DMS53 (cell line): ENCODE data around the gene GALNT10.
A peak's percentile ranks its signal among the peaks of the same experiment; 100 is the strongest.

ENCODE experiments used
- DNase-seq: peaks from one replicate; lab custom pipeline; 2025; lab: John Stamatoyannopoulos, UW

Gene GALNT10

DNA sequence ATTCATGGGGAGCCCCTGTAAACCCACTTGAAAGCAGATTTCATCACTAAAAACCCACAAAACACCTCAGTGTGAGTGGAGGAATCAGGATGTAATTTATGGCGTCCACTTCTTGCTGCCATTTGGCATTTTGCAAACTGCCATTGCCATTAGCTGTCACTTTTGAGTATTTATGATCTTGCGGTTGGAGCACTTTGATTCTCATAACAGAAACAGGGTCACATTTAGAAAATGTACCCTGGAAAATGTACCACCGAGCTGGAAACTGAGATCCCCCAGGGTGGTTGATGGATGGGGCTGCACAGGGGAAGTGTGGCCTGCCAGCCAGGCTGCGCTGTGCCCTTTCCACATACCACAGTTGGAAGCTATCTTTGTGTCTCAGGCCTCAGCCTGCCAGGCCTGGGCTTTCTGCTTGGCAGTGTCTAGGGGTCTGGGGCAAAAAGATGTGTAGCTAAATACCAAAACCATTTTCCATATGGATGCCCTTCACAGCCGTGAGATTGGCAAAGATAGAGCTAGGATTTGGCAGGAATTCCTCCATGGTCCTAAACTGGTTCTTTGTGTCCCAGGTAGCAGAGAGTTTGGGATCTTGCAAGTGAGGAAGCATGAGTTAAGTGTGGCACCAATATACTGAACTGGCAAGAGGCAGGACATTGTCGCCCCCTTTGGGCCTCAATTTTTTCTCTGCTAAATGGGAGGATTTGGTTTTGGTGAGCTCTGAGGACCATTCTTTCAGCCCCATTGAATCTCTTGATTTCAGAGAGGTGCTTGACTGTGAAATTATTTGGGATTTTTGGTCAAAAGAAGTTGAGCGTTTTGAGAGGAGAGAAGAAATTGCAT, 46.2 kb downstream of the GALNT10 start:
- DNase-seq = no peak

GRCh38 chr5:154237376-154237743, 46.8 kb downstream of the GALNT10 start:
- DNase-seq = no peak

- no peak for DNase-seq
Observed at GRCh38 chr5:154237946-154238345, 47.4 kb downstream of the GALNT10 start.

- DNase-seq = no peak
Observed at GRCh38 chr5:154238776-154239481, 48.4 kb downstream of the GALNT10 start.

- DNase-seq = no peak
Observed at GRCh38 chr5:154240595-154240994, 50.1 kb downstream of the GALNT10 start.

DNA sequence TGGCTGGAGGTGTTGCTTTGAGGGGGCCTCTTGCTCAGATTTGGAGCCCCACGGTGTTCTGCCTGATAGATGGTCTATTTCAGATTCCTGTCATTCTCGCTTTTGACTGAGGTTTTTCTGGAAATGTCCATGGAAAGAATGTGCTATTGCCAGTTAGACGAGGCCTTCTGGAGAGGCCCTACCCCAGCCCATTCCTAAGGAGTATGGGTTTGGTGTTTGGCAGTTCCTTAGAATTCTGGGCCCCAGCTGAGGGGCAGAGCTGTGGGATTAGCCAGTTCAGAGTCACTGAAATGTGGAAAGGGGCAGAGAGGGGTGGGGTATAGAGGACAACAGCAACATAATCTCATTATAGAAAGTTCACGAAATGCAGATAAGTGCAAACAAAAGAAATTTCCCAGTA, 50.5 kb downstream of the GALNT10 start:
- no peak for DNase-seq

- peak; percentile 42 for DNase-seq
Observed at GRCh38 chr5:154242442-154242841, 51.9 kb downstream of the GALNT10 start.

DNA sequence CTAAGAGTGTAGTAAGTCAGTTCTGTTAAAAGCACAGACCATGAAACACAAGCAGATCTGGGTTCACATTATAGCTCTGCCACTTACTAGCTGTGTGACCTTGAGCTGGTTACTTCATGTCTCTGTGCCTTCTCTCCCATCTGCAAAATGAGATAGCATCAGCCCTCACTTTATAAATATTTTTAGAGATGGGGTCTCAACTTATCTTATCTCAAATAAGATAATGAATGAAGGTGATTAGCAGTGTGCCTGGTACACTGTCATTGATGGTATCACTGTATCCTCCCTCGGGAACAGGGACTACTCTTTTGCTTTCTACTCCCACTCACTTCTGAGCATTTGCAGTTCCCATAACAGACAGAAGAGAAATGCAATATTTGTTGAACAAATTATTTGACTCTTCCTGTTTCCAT, 52.4 kb downstream of the GALNT10 start:
- no peak for DNase-seq

- no peak for DNase-seq
Observed at GRCh38 chr5:154243736-154244135, 53.2 kb downstream of the GALNT10 start.

GRCh38 chr5:154244476-154244875, 53.9 kb downstream of the GALNT10 start:
- no peak for DNase-seq

DNA sequence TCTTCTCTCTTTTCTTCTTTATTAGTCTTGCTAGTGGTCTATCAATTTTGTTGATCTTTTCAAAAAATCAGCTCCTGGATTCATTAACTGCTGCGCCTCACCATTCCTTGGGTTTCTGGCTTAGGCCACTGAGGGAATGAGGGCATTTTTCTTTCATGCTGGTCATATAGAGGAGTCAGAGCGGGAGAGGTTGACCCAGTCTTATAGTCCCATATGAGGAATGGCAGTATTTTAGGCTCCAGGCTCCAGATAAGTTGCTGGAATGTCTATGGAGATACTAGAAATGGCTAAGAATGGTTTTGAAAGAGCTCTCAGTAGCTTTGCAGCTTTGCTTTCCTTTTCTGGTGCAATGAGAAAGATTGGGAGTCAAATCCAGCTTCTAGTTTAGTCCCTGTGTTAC, 58.2 kb downstream of the GALNT10 start:
- no peak for DNase-seq

DNA sequence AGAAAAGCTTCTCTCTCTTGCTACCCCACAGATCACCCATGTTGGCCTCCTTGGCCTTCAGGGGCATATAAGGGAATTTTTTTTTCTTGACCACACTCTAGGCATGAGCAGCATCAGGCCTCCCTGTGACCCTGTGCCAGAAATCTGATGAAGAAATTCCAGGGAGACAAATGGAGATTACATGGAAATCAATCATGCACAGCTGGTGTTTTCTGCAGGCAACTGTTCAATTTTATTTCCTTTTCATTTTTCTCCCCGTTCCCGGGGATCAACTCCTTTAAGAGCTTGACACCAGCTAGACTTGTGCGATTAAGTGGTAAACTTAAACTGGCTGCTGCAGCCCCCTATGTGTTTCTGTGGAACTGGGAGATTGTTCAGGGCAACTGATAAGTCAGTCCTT, 59.3 kb downstream of the GALNT10 start:
- DNase-seq = no peak

DNA sequence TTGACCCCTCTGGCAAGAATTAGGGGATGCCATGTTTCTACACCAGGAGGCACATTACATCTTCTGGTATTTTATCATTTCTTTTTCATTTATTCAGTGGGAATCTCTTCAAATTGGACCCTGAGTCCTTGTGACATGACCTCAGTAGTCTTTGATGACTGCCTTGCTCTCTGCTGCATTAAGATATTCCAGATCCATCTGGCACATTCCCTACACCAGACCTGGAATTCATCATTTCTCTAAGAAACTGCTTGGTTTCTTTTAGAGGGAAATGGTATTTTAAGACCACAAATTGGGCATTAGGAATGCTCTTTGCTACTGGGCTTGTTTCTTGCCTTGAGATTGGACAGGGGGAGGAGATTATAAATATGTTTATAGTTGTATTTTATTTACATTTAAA, 61.0 kb downstream of the GALNT10 start:
- no peak for DNase-seq

DNA sequence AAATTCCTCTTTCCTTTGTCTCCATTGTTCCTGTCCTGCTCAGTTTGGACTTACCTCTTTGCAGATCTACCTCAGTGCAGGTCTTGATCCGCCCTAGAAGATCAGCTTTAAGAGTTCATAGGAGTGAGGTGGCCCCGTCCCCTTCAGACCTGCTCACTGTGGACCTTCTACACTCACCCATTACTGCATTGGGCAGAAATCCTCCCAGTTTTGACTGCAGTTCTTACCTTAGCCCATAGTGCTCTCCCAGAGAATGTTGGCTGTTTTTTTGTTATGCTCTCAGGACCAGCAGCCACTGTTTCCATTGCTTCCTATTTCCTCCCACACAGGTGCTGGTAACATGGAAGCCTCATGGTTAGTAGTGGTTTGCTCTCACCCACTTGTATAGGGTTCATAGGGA, 63.3 kb downstream of the GALNT10 start:
- no peak for DNase-seq

GRCh38 chr5:154254896-154255295, 64.4 kb downstream of the GALNT10 start:
- DNase-seq = no peak

DNA sequence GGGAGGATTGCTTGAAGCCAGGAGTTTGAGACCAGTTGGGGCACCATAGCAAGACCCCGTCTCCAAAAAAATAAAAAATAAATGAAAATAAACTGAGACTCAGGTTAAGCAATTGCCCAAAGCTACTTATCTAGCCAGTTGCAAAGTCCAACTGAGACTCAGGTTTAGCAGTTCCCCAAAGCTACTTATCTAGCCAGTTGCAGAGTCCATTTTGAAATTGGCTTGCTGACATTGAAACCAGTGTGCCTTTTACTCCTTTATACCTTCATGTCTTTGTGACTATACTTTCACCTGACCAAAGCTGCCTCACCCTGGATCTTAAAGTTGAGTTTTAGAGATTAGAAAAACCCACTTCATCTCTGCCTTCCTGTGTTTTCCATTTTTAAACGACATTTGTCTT, 66.5 kb downstream of the GALNT10 start:
- no peak for DNase-seq

GRCh38 chr5:154258531-154259217, 68.1 kb downstream of the GALNT10 start:
- peak; percentile 61 for DNase-seq

GRCh38 chr5:154260224-154260927, 69.8 kb downstream of the GALNT10 start:
- DNase-seq = no peak

DNA sequence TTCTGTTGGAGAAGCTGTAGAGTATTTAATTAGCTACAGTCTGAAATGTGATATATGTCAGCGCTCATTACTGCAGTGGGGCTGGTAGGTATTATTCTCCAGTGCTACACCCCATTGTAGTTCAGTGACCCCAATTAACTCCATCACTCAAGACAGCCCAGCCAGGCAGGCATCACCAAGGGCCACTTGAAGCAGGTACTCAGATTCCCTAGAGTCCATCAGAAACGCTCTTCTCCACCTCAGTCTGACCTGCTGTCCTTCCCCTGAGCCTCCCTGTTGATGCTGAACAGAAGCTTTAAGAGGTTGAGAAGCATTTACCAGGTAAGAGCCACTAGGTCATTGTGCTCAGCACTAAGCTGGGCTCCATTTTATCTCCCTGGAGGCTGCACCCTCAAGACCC, 71.8 kb downstream of the GALNT10 start:
- DNase-seq = no peak

DNA sequence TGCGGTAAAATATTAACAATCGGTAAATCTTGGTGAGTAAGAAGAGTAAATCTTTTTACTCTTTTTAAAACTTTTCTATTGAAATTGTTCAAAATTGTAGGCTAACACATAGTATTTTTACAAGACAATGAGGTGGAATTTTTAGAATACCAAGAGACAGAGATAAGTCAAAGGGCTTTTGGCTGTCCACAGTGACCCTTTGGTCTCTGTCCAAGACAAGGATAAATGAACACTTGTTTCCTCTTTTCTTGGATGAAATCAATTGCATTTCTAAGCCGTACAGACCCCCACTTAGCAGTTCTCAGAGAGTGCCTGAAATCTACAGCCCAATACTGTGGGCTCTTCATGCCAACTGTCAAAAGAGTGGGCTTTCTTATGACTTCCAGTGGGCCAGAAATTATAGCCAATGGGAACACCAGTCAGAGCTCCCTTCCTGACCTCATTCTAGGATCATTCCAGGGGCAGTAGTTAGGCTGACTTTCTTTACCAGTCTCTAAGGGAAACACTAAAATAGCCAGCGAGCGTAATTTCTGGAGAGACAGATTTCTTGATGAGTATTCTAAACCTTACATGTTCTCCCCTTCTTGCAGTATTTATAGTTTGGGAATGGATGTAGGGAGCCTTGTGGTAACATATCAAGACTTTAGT, 74.1 kb downstream of the GALNT10 start:
- DNase-seq = no peak

GRCh38 chr5:154265197-154265773, 74.8 kb downstream of the GALNT10 start:
- DNase-seq = no peak
